Measurements from ENCODE around the gene GPR107. TPM values are rescaled to one million over a fixed set of nuclear protein-coding genes. Genes with fewer than 3 reads are reported as not detected.

Gene GPR107
- total RNA-seq, 1 donor from 2014 or later, result 67.4 TPM

- no peak overlapping the region for H3K27ac Mint-ChIP-seq
- peaks cover 52% of the 10 kb centered on the region for H3K36me3 Mint-ChIP-seq
- H3K9me3 Mint-ChIP-seq, result no peaks in the 10 kb centered on the region
- no peaks in the 10 kb centered on the region for H3K27me3 Mint-ChIP-seq (ENCODE audit: low read depth)
- DNase-seq (ENCODE audit: low spot score in 2 of 2, unreplicated experiment in 2 of 2), result no peak
- no peak for TF ChIP-seq CTCF (IDR thresholded peaks at IDR 0.05; ENCODE audit: unreplicated experiment)
- H3K4me3 Mint-ChIP-seq, result no peak overlapping the region
- H3K4me1 Mint-ChIP-seq, result peaks cover 24% of the 10 kb centered on the region
Measured at GRCh38 chr9:130132746-130133145, 79.0 kb downstream of the GPR107 start.

GRCh38 chr9:130137081-130137640, 83.5 kb downstream of the GPR107 start:
- Mint-ChIP-seq H3K9me3 (no peaks in the 10 kb centered on the region), H3K27ac (peak overlapping the region; percentile 53), H3K4me1 (peaks cover 34% of the 10 kb centered on the region), H3K4me3 (no peak overlapping the region), H3K36me3 (peaks cover 22% of the 10 kb centered on the region), H3K27me3 (ENCODE audit: low read depth) (no peaks in the 10 kb centered on the region)
- no peak for TF ChIP-seq CTCF (IDR thresholded peaks at IDR 0.05; ENCODE audit: unreplicated experiment)
- DNase-seq (ENCODE audit: low spot score in 2 of 2, unreplicated experiment in 2 of 2), result no peak

- no peak for DNase-seq (ENCODE audit: low spot score in 2 of 2, unreplicated experiment in 2 of 2)
- Mint-ChIP-seq H3K27ac (peak overlapping the region; percentile 84), H3K4me3 (no peak overlapping the region), H3K9me3 (no peaks in the 10 kb centered on the region), H3K36me3 (peaks cover 22% of the 10 kb centered on the region), H3K27me3 (ENCODE audit: low read depth) (no peaks in the 10 kb centered on the region), H3K4me1 (peaks cover 36% of the 10 kb centered on the region)
- TF ChIP-seq CTCF (IDR thresholded peaks at IDR 0.05; ENCODE audit: unreplicated experiment), result no peak
Measured at GRCh38 chr9:130137641-130138081, 84.0 kb downstream of the GPR107 start.

GRCh38 chr9:130138171-130138653, 84.5 kb downstream of the GPR107 start:
- H3K4me1 Mint-ChIP-seq, result peaks cover 42% of the 10 kb centered on the region
- H3K27me3 Mint-ChIP-seq (ENCODE audit: low read depth), result no peaks in the 10 kb centered on the region
- H3K36me3 Mint-ChIP-seq, result peaks cover 17% of the 10 kb centered on the region
- no peak for DNase-seq (ENCODE audit: low spot score in 2 of 2, unreplicated experiment in 2 of 2)
- no peaks in the 10 kb centered on the region for H3K9me3 Mint-ChIP-seq
- no peak overlapping the region for H3K4me3 Mint-ChIP-seq
- peak overlapping the region; percentile 96 for H3K27ac Mint-ChIP-seq
- no peak for TF ChIP-seq CTCF (IDR thresholded peaks at IDR 0.05; ENCODE audit: unreplicated experiment)

GRCh38 chr9:130138791-130139190, 85.1 kb downstream of the GPR107 start:
- Mint-ChIP-seq H3K9me3 (no peaks in the 10 kb centered on the region), H3K36me3 (peaks cover 13% of the 10 kb centered on the region), H3K27ac (peak overlapping the region; percentile 96), H3K27me3 (ENCODE audit: low read depth) (no peaks in the 10 kb centered on the region), H3K4me1 (peaks cover 48% of the 10 kb centered on the region), H3K4me3 (no peak overlapping the region)
- no peak for TF ChIP-seq CTCF (IDR thresholded peaks at IDR 0.05; ENCODE audit: unreplicated experiment)
- DNase-seq (ENCODE audit: low spot score in 2 of 2, unreplicated experiment in 2 of 2), result no peak
